Stimulated activated CD4-positive, alpha-beta T cell treated with anti-CD3 and anti-CD28 coated beads, Interleukin-12 subunit alpha, Interleukin-12 subunit beta, amount 100 ng/mL, for 4 hours (primary cell): ENCODE data around the gene NCOR2.

Experiments
- DNase-seq: peaks from one replicate; pipeline ENCODE4 v3.0.0-alpha.2; 2020

NCOR2 gene

DNA sequence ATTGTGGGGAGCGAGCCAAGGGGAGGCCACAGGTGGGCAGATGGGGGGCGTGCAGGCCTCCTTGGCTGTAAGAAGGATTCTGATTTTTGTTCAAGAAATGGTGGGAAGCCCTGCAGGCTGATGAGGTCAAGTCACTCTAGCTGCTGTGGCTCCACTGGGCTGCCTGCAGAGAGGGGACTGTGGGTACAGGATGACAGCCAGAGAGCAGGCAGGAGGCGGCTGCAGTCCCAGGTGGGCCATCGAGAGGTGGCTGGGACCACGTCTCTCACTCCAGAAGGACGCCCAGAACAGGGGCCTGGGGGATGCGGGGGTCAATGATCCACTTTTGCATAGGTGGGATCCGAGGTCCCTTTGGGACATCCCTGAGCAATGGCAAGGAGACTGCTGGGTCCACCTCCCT is 9.1 kb downstream of the NCOR2 start:
- no peak for DNase-seq

DNA sequence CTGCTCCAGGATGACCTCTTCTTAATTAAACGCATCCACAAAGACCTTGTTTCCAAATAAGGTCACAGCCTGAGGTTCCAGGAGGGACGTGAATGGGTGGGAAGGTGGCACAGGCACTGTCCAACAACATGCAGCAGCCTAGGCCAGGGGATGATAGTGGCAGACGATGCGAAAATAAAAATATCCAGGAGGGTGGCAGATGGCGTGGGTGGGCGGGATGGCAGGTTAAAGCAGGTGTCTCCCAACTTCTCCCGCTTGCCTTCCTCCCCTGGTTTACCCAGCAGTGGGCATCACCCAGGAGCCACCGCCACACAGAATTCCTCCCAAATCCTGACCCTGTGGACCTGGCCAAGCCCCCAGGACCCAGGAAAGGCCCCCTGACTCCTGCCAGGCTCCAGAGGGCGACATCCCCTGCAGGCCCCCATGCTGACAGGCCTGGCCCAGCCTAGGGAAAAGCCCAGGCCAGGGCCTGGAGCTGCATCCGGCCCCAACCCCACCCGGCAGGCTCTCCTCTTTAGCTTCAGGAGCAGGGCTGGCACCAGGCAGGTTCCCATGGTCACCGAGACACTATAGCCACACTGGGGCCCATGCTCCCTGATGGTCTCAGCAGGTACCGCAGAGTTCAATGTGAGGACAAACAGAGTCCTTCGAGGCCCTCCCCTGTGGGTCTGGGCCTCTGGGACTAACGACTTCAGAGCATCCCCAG is 9.7 kb downstream of the NCOR2 start:
- no peak for DNase-seq

DNA sequence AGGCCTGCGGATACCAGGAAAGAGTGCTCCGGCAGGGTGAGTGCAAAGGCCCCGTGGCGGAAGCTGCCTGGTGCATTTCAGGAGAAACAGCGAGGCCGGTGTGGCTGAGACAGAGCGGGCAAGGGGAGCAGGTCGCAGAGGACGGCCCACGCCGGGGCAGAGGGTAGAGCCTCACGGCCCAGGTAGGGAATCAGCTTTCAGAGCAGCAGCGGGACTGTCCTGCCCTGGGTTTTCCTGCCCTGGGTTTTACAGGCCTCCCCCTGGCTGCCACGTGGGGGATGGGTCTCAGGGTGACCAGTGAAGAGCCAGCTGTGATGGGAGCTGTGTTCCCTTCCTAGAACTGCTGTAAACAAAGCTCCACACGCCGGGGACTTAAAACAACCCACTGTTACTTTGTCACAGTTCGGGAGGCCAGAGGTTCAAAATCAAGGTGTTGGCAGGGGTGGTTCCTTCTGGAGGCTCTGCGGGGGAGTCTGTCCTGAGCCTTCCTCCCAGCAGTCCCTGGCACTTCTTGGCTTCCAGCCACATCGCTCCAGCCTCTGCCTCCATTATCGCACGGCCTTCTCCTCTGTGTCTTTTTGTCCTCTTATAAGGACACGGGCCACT is 10.4 kb downstream of the NCOR2 start:
- DNase-seq, result no peak

DNA sequence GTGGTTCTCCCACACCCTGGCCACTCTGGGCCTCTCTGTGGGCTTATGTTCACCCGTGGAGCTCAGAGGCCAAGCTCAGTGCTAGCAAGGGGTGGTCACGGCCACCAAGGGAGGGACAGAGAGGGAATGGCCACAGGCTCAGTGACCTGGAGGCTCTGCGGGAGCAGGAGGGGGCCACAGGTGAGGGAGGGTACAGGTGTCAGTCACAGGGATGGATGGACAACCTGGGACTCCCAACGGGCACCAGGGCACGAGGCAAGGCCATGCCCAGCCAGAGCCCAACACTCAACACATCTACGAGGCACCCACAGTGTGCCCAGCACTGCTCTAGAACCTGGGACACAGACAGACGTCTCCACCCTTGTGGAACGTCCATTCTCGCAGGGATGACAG is 11.3 kb downstream of the NCOR2 start:
- DNase-seq, result no peak

- DNase-seq, result no peak
These were observed 12.0 kb downstream of the NCOR2 start for GRCh38 chr12:124555168-124556073.

DNA sequence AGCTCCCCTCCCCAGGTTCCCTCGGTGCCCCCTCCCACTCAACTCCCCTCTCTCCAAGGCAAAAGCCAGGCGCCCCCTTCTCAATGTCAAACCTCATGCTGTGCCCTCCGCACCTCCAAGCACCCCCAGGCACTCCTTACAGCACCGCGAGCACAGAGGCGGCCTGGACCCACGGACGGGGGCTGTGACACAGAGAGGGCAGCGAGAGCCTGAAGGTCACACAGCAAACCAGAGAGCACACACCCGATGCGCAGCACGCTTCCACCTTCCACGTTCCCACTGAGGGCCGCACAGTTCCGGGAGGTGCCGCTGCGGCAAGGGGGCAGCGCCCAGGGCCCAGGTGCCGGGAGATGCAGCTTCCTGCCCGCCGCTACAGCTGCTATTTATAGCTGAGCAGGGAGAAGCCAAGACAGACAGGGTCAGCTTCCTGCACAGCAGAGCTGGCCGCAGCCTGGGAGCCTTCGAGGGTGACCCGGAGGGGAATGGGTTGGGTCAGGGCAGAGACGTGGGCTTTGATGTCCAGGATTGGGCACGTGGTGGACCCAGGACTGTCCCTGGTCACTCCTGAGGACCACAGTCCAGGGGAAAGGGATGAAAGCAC is 12.9 kb downstream of the NCOR2 start:
- DNase-seq, result no peak

DNA sequence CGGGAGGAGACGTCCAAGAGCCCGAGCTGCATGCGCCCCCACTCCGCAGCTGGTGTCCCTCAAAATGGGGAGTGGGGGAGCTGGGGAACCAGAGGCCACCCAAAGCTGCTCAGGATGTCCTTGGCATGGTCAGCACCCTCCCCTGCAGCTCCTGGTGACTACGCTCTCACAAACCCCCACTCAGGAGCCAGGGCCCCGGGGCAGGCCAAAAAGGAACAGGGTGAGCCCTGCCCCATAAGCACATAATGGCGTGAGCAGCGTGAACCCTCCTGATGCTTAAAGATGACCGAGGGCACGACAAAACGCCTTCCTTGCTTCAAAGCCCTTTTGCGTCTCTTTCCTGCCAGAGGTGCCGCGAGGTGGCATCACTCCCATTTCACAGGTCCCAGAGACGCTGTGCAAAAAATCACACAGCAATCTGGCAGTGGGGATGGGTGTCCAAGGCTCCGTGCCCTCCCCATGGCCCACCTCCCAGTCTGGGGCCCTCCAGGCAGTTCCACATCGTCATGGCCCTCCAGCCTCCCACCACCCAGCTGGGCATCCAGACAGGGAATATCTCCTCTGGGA is 13.5 kb downstream of the NCOR2 start:
- no peak for DNase-seq

- no peak for DNase-seq
These were observed 15.9 kb downstream of the NCOR2 start for GRCh38 chr12:124551268-124552144.

DNA sequence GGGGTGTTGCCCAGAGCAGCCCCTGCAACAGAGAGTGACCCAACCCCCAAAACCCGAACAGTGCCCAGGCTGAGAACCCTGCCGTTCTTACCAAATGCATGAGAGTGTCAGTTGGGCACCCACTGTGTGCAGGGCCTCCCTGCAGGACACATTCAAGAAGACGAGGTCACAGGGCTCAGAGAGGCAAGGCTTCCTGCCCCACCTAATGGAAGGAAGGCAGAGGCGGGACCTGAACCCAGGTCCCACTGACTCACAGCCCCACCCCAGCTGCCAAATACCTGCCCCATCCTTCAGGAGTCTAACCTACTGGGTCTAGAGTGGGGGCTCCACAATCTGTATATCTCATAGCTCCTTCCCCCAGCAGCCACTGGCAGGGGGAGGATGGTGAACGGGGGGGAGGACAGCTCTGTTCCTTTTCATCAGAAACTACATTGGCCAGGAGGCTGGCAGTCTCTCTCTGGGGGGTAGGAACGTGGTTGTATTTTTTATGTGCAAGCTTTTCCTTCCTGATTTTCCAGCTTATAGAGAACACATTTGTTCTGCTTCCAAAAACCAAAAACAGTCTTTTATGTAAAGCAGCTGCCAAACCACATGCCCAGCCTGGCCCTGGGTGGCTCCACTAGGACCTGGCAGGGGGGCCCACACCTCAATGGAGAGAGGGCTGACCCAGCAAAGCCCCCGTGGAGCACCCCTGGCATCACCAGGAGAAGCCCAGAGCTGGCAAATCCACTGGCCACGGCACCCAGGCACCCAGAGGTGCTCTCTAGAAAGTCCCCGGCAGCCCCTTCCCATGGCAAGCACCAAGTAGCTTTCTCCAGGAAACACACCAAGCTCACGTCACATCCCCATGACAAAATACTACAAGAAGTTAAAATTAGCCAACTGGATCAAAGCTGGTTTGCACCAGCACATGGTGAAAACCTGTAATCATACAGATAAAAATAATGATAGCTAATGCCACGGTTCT is 17.0 kb downstream of the NCOR2 start:
- DNase-seq, result no peak

GRCh38 chr12:124549629-124550028 is 17.8 kb downstream of the NCOR2 start:
- DNase-seq, result no peak

GRCh38 chr12:124548854-124549378 is 18.5 kb downstream of the NCOR2 start:
- DNase-seq, result no peak

DNA sequence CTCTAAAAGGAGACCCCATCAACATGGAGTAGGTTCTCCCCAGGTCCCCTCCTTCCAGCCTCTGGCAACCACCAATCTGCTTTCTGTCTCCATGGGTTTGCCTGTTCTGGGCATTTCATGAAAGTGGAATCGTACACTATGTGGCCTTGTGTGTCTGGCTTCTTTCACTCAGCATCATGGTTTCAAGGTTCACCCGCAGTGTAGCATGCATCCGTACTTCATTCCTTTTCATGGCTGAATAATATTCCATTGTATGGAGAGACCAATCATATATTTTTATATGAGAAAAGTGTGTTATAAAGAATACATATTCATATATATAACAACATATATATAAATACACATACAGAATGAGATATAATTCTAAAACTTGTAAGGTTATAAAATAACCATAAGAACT is 19.8 kb downstream of the NCOR2 start:
- no peak for DNase-seq

DNA sequence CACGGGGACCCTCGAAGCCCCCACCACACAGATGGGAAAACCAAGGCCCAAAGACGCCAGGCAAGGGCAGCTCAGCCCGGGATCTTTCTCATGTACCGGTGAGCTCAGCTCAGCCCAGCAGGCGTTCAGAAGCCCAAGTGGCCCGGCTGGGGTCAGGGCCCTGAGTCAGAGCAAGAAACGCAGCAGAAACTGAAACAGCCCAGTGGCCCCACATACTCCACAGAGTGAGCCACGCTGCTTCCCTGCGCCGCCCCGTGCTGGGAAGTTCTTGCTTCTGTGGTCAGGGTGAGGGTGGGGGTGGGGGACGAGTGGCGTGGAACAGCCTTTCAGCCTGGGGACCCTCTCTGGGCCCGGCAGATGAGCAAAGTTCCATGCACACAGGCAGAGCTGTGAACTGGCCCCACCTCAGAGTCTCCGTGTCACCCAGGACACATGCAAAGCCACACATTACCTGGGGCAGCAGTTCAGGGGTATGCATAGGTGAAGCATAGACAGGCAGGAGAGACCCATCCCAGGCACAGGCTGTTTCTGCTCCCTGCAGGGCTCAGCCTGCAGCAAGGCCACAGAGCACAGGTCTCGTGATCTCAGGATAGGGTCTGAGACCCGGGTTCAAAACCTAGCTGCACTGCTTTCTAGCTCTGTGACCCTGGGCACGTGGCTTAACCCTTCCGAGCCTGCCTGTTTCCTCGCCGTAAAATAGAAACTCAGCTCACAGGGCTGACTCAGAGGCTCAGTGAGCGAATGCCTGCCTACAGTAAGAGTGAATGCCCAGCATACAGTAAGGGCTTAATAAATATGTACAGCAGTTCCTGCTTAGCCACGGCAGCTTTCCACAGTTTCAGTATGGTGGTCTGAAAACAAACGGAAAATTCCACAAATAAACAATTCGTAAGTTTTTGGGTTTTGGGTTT is 21.6 kb downstream of the NCOR2 start:
- DNase-seq, result peak; percentile 28

GRCh38 chr12:124544983-124545382 is 22.4 kb downstream of the NCOR2 start:
- DNase-seq, result no peak

DNA sequence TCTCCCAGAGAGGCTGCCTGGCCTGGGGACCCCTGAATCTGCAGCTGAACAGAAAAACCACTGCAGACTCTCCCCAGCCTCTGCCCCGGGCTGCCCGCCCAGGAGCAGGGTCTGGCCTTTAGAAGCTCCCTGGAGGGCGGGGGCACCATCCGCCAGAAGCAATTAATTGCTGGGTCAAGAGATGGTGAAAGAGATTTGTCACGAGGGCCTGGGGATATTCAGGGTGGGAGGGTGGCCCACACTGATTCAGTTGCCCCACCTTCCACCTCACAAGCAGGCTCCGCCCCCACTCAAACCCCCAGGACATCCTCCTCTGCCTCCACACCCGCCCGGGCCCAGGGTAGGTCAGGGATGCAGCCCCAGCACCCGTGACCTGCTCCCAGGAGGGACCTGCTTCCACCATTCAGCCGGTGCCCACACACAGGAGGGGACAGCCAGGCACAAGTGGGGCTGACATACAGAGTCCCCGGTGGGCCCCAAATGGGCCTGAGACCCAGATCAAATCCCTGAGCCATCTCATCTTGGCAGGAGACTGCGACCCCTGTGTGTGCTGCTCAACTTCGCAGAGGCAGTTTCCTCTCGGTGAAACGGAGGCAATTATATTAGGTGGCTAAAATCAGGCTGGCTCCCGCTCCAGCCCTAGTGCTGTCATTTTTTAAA is 23.0 kb downstream of the NCOR2 start:
- no peak for DNase-seq

- no peak for DNase-seq
These were observed 23.7 kb downstream of the NCOR2 start for GRCh38 chr12:124543590-124544310.

DNA sequence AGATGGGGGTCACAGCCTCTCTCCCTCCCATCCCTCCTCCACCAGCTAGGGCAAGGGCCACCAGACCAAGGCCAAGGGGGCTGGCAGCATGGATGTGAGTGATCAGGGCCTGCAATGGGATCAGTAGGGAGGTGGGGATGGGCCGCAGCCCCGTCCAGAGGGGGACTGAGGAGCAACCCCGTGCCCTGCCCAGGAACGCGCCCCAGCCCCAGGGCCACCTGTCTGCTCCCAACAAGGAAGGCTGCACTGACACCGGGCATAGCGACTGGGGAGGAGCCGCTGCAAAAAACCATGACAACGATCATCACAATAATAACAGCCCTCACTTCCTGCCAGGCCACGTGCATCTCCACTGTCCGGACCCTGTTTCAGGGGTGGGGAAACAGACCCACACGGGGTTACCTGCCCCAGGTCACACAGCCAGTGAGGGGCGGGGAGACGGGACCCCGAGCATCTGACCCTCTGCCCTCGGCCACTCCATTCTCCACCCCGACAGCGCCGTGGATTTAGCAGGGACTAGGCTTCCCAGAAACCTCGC is 24.3 kb downstream of the NCOR2 start:
- DNase-seq, result no peak
